ENCODE results near the gene PAQR5.
"Not testable (repeated sequence)": the region's sequence is repeated elsewhere in the genome, so short reads cannot be mapped to it uniquely, and the experiment has no call there.

Gene PAQR5

DNA sequence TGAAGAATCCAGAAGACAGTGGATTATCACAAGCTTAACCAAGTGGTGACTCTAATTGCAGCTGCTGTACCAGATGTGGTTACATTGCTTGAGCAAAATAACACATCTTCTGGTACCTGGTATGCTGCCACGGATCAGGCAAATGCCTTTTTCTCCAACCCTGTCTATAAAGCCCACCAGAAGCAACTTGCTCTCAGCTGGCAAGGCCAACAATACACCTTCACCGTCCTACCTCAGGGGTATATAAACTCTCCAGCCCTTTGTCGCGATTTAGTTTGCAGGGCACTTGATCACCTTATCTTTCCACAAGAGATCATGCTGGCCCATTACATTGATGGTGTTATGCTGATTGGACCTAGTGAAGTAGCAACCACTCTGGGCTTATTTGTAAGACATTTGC is 52.6 kb downstream of the PAQR5 start:
- no peak for DNase-seq

DNA sequence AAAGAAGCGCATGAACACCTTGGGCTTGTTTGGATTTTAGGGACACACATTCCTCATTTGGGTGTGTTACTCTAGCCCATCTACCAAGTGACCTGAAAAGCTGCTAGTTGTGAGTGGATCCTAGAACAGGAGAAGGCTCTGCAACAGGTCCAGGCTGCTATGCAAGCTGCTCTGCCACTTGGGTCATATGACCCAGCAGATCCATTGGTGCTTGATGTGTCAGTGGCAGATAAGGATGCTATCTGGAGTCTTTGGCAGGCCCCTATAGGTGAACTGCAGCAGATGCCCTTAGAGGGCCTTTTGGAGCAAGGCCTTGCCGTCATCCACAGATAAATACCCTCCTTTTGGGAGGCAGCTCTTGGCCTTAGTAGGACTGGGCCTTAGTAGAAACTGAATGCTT is 53.2 kb downstream of the PAQR5 start:
- DNase-seq: no peak

DNA sequence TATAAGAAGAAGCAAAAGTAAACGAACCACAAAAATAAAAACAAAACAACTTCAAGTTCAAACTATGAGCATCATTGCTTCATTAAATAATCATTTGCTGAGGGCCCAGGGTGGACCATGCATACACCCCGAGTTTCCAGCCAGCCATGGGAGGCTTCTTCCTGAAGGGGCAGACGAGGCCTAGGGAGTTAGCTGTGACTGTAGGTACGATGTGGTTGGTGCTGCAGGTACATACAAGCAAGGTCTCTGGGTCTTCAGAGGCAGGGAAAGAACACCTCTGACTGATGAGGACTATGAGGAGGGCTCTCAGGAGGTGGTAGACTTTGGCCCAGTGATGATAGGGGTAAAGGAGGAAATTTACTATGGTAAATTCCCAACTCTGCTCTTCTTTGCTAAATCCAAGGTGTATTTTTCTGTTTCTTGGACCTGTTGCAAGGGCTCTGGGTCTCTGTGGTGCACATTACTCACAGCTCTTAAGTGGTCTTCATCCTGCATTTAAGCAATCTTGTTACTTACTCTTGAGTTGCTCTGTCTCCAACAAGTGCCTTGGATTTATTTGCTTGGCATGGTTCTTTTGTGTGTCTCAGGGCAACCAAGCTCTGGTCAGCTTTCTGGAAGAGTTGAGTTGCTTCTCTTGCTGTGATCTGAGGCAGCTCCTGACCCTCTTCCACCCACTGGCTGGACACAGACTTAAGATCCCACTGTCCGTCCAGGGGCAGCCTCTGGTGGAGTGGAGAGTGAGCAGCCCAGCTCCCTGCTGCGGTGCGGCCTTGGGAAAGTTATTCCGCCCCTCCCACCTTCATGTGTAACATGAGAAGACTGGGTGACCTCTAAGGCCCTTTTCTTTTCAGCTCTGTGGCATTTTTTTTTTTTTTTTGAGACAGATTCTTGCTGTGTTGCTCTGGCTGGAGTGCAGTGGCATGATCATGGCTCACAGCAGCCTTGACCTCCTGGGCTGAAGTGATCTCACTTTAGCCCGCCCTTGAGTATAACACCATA is 59.4 kb downstream of the PAQR5 start:
- no peak for DNase-seq

DNA sequence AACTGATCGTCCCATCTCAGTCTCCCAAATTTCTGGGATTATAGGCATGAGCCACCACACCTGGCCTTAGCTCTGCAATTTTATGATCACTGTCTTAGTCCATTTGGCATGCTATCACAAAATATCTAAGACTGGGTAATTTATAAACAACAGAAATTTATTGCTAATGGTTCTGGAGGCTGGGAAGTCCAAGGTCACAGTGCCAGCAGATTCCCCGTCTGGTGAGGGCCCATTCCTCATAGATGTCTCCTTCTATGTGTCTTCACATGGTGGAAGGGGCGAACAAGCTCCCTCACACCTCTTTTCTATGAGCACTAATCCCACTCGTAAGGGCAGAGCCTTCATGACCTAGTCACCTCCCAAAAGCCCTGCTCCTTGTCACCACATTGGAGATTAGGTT is 60.1 kb downstream of the PAQR5 start:
- DNase-seq: no peak

DNA sequence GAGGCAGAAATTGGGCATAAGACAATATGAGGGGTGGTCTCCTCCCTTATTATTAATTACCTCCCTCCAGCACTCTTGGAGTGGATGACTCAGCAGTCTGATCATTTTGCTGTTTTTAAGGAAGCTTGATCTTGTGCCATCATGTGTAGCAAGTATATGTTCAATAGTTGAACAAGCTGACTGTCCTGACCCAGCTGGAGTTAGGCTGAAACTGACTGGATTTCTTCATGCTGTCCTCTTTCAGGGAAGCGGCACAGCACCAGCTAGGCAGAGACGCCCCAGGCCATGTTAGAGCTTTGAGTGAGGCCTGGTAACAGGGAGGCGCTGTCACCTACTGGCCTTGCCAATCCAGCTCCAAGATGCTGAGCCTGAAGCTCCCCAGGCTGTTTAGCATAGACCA is 61.0 kb downstream of the PAQR5 start:
- no peak for DNase-seq

DNA sequence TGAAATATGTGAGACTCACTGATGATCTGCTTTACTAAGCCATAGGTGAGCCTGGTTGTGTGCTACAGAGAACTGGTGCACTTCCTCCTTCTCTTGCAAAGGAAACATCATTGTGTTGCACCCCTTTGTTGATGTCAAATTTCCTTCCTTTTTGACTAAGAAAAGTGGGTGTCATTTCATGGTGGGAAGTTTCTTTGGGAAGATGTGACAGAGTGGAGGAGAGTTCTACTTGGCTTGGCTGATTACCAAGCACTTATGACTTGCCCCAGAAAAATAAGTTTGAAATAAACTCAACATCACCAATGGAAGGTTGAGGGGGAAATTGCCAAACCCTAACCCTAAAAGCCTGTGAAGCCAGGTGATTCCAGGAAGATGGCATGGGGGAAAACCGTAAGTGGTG is 61.9 kb downstream of the PAQR5 start:
- DNase-seq: no peak

DNA sequence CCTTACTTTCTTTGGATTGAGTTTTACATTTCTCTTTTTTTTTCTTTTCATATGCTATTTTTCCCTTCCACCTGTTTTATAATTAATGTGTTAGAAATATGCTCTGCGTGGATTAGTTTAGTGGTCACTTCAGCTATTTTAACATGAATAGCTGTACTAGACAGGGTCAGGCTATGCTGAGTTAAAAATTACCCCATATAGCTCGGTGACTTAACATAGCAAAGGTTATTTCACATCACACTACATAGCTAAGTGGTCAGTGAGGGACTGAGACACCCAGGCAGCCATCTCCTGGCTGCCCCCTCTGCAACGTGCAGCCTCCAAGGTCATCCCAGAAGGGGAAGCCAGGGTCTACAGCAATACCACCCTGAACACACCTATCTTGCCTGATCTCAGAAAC is 68.5 kb downstream of the PAQR5 start:
- DNase-seq: no peak

DNA sequence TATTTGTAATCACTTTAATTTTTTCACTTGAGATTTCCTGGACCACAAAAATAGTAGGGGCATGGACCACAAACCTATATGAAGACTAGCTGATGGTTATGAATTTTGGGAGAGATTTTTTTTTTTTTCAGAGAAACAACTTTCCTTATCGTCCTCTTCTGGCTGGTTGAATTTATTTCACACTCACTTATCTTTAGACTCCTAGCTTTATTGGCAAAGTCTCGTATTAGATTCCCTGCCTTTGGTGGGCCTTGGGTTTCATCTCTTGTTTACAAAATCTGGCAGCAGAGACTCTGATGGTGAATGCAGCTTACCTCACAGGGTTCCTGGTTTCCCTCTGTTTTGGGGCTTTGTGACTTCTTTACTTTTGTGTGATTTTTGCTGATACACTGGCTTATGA is 70.9 kb downstream of the PAQR5 start:
- no peak for DNase-seq

DNA sequence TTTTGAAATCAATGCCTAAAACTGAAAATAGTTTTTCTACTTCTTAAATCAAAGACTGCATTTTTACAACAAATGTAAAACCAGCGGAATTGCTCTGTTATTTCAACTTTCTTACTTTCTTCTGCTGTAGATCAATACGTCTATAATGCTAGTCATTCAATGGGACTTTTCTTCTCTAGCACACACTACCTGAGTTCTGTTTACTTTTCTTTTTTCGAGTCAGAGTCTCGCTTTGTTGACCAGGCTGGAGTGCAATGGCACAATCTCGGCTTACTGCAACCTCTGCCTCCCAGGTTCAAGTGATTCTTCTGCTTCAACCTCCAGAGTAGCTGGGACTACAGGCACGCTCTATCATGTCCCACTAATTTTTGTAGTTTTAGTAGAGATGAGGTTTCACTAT is 74.7 kb downstream of the PAQR5 start:
- DNase-seq: no peak

DNA sequence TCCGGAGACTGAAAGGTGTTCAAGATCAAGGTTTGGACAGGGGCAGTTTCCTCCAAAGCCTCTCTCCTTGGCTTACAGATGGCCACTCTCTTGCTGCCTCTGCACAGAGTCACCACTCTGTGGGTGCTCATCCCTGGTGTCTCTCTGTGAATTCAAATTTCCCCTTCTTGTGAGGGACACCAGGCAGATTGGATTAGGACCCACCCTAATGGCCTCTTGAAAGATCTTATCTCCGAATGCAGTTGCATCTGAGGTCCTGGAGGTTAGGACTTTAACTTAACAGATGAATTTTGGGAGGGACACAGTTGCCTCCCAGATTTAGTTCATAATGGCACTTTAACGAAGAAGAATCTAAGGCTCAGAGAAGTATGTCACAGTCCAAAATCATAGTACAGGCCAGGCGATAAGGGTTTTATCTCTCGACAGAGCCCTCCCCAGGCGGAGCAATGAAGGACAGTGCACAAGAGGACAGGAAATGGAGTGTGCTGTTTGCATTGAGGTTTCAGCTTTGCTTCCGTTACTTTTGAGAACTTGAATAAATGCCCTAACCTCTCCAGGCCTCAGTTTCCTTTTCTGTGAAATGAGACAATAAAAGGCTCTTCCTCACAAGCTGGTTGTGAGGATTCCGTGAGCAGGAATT is 76.6 kb downstream of the PAQR5 start:
- DNase-seq: no peak

DNA sequence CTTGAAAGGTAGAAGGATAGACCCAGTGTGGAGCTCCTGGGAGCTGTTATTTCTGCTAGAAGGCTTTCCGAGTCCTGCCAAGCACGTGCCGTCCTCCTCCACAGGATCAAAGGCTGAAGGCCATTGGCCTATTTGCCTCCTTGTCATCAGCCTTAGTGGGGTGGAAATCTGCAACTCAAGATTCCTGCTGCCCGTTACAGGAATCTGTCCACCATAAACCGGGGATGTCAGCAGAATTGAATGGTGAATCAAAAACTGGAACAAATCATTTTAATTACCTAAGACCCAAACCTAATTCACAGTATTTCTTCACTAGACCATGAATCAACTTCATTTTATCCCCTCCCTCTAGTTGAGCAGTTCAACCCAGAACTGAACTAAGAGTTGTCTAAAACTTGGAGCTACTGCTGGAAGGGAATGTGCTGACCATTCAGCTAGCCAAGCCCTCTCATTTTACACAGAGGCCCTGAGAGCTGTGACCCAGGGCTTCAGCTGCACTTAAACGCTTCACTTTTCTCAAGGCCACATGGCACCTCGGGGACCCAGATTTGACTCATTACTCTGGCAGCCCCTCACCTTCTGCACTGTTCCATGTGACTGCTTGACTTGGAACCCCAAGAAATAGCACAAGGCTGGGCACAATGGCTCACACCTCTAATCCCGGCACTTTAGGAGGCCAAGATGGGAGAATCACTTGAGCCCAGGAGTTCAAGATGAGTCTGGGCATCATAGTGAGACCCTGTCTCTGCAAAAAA is 78.7 kb downstream of the PAQR5 start:
- no peak for DNase-seq

DNA sequence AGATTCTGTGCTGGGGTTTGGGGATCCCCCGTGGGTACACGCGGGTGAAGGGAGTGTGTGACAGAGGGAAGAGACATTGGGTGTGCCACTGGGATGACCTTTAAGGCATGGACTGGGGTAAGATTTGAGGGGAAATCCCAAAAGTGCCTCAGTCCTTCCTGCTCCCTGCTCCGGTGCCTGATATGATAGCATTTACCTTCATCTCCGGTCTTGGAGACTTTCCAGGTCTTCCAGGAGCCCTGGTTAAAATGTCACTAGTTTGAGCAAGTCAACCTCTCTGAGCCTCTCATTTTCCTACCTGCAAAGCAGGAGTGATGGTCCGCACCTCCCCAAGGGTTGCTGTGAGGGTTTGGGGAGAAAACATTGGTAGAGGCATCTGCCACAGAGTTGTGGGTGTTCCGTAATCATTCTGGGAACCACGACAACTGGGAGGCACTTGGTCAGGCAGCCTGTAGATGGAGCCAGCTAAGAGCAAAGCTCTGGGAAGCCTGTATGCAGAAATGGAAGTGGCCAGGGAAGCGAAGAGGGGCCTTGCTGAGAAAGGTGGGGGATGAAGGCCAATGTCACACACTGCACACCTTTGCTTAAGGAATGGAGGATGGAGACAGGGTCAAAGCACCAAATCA is 81.5 kb downstream of the PAQR5 start:
- no peak for DNase-seq

DNA sequence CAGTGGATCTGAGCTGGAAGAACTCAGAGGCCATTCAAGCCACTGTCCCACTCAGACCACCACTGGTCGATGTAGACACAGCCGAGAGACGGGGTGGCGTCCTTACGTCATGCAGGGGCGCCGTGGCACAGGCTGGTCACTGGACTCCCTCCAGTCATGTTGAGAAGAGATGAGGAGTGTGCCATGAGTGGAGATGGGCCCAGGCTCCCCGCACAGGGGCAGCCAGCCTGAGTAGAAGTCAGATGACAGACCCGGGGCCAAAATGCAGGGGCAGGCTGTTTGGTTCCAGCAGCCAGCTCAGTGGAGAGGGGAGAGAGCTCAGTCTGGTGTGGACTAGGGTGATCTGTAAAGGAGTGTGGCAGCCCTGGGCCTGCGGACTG is 82.0 kb downstream of the PAQR5 start:
- no peak for DNase-seq

DNA sequence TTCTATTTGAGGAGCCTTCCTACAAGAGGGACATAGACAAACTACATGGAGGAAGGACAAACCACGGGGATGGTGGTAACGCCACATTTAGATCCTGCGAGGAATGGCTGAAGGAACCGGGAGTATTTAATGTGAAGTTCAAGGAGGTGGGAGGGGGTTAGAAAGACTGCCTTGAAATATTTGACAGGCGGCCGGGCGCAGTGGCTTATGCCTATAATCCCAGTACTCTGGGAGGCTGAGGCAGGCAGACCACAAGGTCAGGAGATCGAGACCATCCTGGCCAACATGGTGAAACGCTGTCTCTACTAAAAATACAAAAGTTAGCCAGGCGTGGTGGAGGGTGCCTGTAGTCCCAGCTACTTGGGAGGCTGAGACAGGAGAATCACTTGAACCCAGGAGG is 83.5 kb downstream of the PAQR5 start:
- DNase-seq: not testable (repeated sequence)

DNA sequence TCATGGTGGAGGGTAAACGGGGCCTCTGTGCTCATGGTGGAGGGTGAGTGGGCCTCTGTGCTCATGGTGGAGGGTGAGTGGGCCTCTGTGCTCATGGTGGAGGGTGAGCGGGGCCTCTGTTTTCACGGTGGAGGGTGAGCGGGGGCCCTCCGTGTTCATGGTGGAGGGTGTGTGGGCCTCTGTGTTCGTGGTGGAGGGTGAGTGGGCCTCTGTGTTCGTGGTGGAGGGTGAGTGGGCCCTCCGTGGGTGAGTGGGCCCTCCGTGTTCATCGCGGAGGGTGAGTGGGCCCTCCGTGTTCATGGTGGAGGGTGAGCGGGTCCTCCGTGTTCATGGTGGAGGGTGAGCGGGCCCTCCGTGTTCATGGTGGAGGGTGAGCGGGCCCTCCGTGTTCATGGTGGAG is 85.4 kb downstream of the PAQR5 start:
- not testable (repeated sequence) for DNase-seq

DNA sequence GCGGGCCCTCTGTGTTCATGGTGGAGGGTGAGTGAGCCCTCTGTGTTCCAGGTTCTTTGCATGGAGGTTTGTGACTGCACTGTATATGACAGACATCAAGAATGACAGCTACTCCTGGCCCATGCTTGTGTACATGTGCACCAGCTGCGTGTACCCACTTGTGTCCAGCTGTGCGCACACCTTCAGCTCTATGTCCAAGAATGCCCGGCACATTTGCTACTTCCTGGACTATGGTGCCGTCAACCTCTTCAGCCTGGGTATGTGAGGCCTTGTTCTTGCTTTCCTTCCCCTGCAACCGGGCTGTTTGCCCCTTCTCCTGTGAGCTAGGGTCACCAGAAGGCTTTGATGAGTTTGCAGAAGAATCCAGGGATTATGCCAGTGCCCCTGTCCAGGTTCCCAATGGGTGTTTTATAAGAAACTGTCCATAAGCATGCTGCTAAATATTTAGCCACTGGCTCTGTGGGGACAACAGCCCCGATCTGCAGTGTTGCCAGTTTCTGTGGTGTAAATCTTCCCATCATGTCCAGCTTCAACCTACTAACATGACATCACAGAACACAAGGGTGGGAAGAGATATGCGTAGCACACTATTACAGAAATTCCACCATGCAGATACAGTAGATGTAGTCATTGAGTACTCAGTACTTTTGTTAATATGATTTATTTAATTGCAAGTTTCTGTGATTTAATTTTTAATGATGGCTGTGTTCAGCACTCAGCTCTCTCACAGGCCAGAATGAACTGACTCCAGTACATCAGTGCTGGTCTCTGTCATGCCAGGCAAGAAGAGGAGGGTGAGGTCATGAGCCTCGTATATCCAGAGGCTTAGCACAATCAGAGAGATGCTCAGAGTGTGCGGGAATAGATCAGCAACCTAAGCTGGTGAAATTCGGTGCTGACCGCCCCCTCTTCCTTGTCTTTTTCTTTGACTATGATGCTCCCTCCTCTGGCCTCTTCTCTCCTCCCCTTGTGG is 86.2 kb downstream of the PAQR5 start:
- DNase-seq: no peak

DNA sequence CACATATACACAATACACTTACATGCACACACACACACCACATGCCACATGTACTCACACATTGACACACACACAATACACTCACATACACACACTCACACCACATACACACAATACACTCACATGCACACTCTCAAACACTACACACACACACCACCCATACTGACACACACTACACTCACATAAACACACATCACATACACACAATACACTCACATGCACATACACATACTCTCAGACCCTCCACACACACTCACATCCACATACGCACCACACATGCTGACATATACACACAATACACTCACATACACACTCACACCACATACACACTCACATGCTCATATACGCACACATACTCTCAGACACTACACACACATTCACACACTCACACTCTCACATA is 87.1 kb downstream of the PAQR5 start:
- no peak for DNase-seq

DNA sequence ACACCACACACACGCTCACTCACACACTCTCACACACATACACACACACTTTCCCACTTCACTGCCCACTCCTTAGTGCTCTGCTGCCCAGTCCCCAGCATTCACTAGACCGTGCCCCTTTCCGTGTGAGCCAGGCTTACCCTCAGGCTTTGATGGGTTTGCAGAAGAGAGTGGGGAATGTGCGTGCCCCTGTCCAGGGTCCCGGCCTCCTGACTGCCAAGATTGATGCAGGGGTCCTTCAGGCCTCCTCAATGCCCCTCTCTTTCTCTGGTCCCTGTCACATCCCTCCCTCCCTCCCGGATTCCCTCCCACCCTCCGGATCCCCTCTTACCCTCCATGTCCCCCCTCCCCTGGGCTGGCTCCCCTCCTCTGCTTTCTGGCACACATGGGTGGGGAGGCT is 87.6 kb downstream of the PAQR5 start:
- no peak for DNase-seq

DNA sequence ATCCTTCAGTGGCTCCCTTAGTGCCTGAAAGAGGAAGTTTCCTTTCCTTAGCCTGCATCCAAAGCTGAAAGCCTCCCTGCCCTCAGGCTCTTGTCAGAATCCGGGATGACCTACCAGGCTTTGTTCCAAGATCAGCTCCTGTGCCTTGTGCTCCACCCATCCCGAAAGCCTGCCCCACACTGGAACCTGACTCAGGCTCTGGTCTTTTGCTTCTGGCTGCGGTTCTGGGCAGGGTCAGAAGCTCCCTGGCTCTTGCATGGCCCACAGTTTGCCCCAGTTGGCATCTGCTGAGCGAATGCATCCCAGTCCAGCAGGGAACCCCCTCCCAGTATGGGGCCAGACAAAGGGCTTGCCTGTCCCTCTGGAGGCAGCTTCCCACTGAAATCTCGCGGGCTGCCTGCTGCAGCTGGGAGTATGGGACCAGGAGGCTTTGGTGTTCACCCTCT is 89.6 kb downstream of the PAQR5 start:
- peak in 9 of 51 donors; percentile 6 to 45 (median 17) for DNase-seq

DNA sequence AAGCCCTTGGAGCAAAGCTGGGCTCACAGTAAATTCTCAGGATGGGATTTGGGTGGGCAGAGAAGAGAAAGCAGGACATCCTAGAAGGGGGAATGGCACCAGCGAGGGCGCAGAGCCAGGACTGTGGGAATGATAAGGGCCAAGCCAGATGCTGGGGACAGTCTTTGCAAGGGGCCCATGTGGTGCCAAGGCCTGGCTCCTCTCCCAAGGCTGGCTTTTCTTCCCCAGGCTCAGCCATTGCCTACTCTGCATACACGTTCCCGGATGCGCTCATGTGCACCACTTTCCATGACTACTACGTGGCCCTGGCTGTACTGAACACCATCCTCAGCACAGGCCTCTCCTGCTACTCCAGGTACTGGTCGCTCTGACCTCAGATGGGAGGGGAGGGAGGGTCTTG is 90.7 kb downstream of the PAQR5 start:
- no peak for DNase-seq

DNA sequence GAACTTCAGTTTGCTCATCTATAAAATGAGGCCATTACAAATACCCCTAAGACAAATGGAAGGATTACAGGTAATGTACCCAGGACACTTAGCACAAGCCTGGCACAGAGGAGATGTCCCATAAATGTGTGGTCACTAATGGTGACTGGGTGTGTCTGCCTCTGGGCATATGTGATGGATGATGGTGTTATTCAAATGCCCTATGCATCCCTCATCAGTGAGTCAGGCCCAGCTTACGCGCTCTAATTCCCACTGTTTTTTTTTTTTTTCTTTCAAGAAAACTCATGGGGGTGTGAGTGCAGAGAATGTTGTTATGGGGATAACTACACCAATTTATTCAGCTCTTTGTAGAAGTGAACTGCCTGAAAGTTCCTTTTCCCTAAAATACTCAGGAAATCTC is 91.9 kb downstream of the PAQR5 start:
- no peak for DNase-seq

Measured in hypothalamus (tissue), 51 donors.